CD14-positive monocyte (primary cell): Measurements from ENCODE around the gene TMEM271. TPM values are rescaled to one million over a fixed set of nuclear protein-coding genes. Genes with fewer than 3 reads are reported as not detected.

Experiments
- DNase-seq, 3 donors: peaks; one replicate each; pipeline ENCODE4 v3.0.0-alpha.2; 2011 to 2022
- H2AFZ ChIP-seq: 2 replicates; pipeline ENCODE4 v1.6.0; 2012; ENCODE audit warnings: mild to moderate bottlenecking, low read depth, low read length, inconsistent platforms; ENCODE audit not compliant: insufficient read depth, poor library complexity, severe bottlenecking
- H3K27ac ChIP-seq, 2 donors: 1 replicate in 1 of 2; 2 replicates in 1 of 2; pipeline ENCODE4 v1.5.1; 2012 to 2013; ENCODE audit warnings: low read length in 2 of 2, control low read depth in 1 of 2, inconsistent platforms in 1 of 2, low read depth in 1 of 2, mild to moderate bottlenecking in 1 of 2
- H3K27me3 ChIP-seq, 2 donors: one replicate each; pipeline versions ENCODE4 v1.6.0 to v1.6.1; 2011 to 2013; ENCODE audit warnings: low read length in 2 of 2; ENCODE audit not compliant: control insufficient read depth in 2 of 2, insufficient read depth in 2 of 2
- H3K36me3 ChIP-seq, 2 donors: replicated peaks in 1 of 2; 1 replicate in 1 of 2; 2 replicates in 1 of 2; pipeline versions ENCODE4 v1.5.1 to v1.6.1; 2012 to 2013; ENCODE audit warnings: low read length in 2 of 2, control low read depth in 1 of 2, inconsistent platforms in 1 of 2, mild to moderate bottlenecking in 1 of 2; ENCODE audit not compliant: insufficient read depth in 2 of 2, control insufficient read depth in 1 of 2
- H3K4me1 ChIP-seq, 2 donors: 1 replicate in 1 of 2; 2 replicates in 1 of 2; pipeline versions ENCODE4 v1.5.1 to v1.6.1; 2012 to 2013; ENCODE audit warnings: low read length in 2 of 2, control low read depth in 1 of 2, inconsistent platforms in 1 of 2, mild to moderate bottlenecking in 1 of 2, moderate library complexity in 1 of 2; ENCODE audit not compliant: insufficient read depth in 2 of 2, control insufficient read depth in 1 of 2
- H3K4me2 ChIP-seq: replicated peaks from 2 replicates; pipeline ENCODE3; 2012; ENCODE audit warnings: low read length, moderate library complexity, mild to moderate bottlenecking; ENCODE audit not compliant: poor library complexity, severe bottlenecking; ENCODE audit errors: extremely low read depth
- H3K4me3 ChIP-seq, 3 experiments: fragments of 200-600 bp in 1 of 3; sonication (generic) in 1 of 3; replicated peaks in 1 of 3; 1 replicate in 2 of 3; 2 replicates in 1 of 3; pipeline ENCODE4 v1.5.1; 2011 to 2013; ENCODE audit warnings: low read length in 3 of 3, mild to moderate bottlenecking in 3 of 3, control low read depth in 2 of 3, low read depth in 2 of 3, inconsistent platforms in 1 of 3, moderate library complexity in 1 of 3
- H3K79me2 ChIP-seq: 2 replicates; pipeline ENCODE4 v1.6.0; 2012; ENCODE audit warnings: mild to moderate bottlenecking, control low read depth, inconsistent platforms, low read length, moderate library complexity; ENCODE audit not compliant: insufficient read depth
- H3K9ac ChIP-seq: 2 replicates; pipeline ENCODE4 v1.6.0; 2017; ENCODE audit warnings: low read length, mild to moderate bottlenecking; ENCODE audit not compliant: insufficient read depth, poor library complexity, severe bottlenecking
- H3K9me3 ChIP-seq, 2 donors: replicated peaks in 1 of 2; 1 replicate in 1 of 2; 2 replicates in 1 of 2; pipeline versions ENCODE4 v1.5.1 to v1.6.1; 2012 to 2013; ENCODE audit warnings: low read length in 2 of 2, control low read depth in 1 of 2; ENCODE audit not compliant: control insufficient read depth in 1 of 2, insufficient read depth in 1 of 2
- H4K20me1 ChIP-seq: 2 replicates; pipeline ENCODE4 v1.6.0; 2012; ENCODE audit warnings: mild to moderate bottlenecking, low read length, control low read depth, moderate library complexity; ENCODE audit not compliant: insufficient read depth
- H3K27ac Mint-ChIP-seq, 7 donors: one replicate each; pipeline ENCODE4 v1.8.0; 2020; ENCODE audit warnings: mild to moderate bottlenecking in 7 of 7, mixed read lengths in 7 of 7, moderate library complexity in 6 of 7, inconsistent platforms in 2 of 7
- H3K27me3 Mint-ChIP-seq, 3 donors: one replicate each; pipeline ENCODE4 v1.8.0; 2021 to 2022; ENCODE audit warnings: low read depth in 3 of 3, mild to moderate bottlenecking in 3 of 3, mixed read lengths in 3 of 3, moderate library complexity in 3 of 3, inconsistent platforms in 1 of 3
- H3K36me3 Mint-ChIP-seq, 2 donors: one replicate each; pipeline ENCODE4 v1.8.0; 2020; ENCODE audit warnings: mixed read lengths in 2 of 2, inconsistent platforms in 1 of 2, mild to moderate bottlenecking in 1 of 2
- H3K4me1 Mint-ChIP-seq: one replicate; pipeline ENCODE4 v1.8.0; 2020; ENCODE audit warnings: mild to moderate bottlenecking, mixed read lengths
- H3K4me3 Mint-ChIP-seq, 2 donors: one replicate each; pipeline ENCODE4 v1.8.0; 2020; ENCODE audit warnings: mild to moderate bottlenecking in 2 of 2, mixed read lengths in 2 of 2, moderate library complexity in 1 of 2
- H3K9me3 Mint-ChIP-seq, 7 donors: one replicate each; pipeline ENCODE4 v1.8.0; 2020 to 2022; ENCODE audit warnings: mixed read lengths in 7 of 7, mild to moderate bottlenecking in 6 of 7, moderate library complexity in 6 of 7, inconsistent platforms in 2 of 7
- WGBS: methylation state at CpG from one replicate; pipeline ENCODE4 v1.1.5; 2013; ENCODE audit warnings: missing lambda C conversion rate; ENCODE audit not compliant: insufficient coverage; 5-methylcytosine and 5-hydroxymethylcytosine counted together
- intact Hi-C, 2 donors: fragments of 100-400 bp; cut with micrococcal nuclease; formaldehyde crosslinking; loops; one replicate each; pipeline versions ENCODE4 v1.15.0 to v1.15.1; 2023
- polyA plus RNA-seq, 3 donors: library from polyadenylated mRNA; depleted of rRNA in 1 of 3; unstranded in 2 of 3; stranded (reverse) in 1 of 3; fragments of 300-500 nt in 2 of 3; fragments of >200 nt in 1 of 3; fragmentation: Illumina TruSeq in 2 of 3; gene quantifications; 1 replicate in 2 of 3; 2 replicates in 1 of 3; pipeline ENCODE4 v1.2.3, GENCODE V29; 2012 to 2021
- TF ChIP-seq, protein P1 (sequence below): fragments of 200-600 bp; IDR thresholded peaks from one replicate; pipeline ENCODE4 v1.8.0; 2022; ENCODE audit warnings: antibody characterized with exemption, mild to moderate bottlenecking

The TMEM271 gene
- polyA plus RNA-seq, 3 donors = not detected

DNA sequence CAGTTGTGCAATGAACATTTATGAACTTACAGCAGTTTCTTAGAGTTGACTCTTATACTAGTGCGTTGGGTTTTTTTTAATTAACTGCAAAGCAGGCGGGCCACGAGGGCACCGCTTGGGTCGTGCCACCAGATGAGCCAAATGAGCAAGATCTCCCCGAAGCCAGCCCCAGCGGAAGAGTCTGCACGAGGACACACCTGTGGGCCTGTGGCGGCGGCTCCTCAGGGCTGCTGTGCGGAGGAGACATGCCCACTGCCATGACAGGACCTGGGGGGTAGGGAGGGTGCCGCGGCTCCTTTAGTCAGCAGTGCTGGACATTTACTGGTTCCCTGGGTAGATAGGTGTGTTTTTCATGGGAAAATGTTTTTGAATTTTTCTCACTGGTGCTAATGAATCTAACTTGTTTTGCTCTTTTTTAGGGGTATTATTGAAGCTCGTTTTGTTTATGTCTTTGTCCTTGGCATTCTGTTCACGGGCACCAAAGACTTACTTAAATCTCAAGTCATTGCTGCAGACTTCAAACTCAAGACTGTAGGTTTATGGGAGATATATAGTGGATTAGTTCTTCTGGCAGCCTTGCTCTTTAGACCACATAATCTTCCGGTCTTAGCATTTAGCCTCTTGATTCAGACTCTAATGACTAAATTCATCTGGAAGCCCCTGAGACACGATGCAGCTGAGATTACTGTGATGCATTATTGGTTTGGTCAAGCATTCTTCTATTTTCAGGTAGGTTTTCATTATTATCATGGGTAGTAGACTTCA, 45.9 kb downstream of the TMEM271 start:
- Histone ChIP-seq H3K9me3 (peaks cover 38 to 46% of the 10 kb centered on the region in 2 donors), H3K4me3 (no peak overlapping the region), H4K20me1 (no peaks in the 10 kb centered on the region), H3K27ac (no peak overlapping the region), H3K4me1 (no peaks in the 10 kb centered on the region), H3K4me2 (no peak overlapping the region), H3K9ac (no peak overlapping the region), H3K79me2 (no peaks in the 10 kb centered on the region), H3K27me3 (no peaks in the 10 kb centered on the region), H2AFZ (no peak overlapping the region), H3K36me3 (peaks cover 60 to 97% of the 10 kb centered on the region in 2 donors)
- Mint-ChIP-seq H3K36me3 (peaks cover 83 to 93% of the 10 kb centered on the region in 2 donors), H3K9me3 (peaks cover 17 to 47% (median 35%) of the 10 kb centered on the region in 7 donors), H3K4me1 (no peaks in the 10 kb centered on the region), H3K27ac (no peak overlapping the region), H3K27me3 (no peaks in the 10 kb centered on the region), H3K4me3 (no peak overlapping the region)
- no peak for DNase-seq
- intact Hi-C loops = no loop called here
- WGBS = 89% methylated on average over 11 of the region's 17 CpGs
- TF ChIP-seq, protein P1, sequence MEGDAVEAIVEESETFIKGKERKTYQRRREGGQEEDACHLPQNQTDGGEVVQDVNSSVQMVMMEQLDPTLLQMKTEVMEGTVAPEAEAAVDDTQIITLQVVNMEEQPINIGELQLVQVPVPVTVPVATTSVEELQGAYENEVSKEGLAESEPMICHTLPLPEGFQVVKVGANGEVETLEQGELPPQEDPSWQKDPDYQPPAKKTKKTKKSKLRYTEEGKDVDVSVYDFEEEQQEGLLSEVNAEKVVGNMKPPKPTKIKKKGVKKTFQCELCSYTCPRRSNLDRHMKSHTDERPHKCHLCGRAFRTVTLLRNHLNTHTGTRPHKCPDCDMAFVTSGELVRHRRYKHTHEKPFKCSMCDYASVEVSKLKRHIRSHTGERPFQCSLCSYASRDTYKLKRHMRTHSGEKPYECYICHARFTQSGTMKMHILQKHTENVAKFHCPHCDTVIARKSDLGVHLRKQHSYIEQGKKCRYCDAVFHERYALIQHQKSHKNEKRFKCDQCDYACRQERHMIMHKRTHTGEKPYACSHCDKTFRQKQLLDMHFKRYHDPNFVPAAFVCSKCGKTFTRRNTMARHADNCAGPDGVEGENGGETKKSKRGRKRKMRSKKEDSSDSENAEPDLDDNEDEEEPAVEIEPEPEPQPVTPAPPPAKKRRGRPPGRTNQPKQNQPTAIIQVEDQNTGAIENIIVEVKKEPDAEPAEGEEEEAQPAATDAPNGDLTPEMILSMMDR = no peak

DNA sequence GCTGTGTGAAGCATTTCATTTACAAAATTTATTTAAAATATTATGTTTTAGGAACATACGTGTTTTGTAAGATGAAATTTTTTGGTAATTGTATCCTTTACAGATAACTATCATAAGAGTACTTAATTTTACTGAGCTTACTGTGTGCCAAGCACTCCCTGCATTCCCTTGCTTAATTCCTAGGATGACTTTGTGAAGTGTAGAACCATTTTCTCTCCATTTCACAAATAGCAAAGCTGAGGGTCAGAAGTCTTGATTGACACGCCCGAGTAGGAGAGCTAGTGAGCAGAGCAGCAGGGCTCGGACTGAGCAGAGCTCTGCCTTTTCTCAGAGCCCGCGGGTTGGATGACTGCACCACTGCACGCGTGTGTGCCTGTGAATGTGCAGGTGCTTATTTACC, 46.5 kb downstream of the TMEM271 start:
- Histone ChIP-seq H3K27ac (no peak overlapping the region), H3K27me3 (no peaks in the 10 kb centered on the region), H3K4me1 (no peaks in the 10 kb centered on the region), H3K4me3 (no peak overlapping the region), H3K9ac (no peak overlapping the region), H4K20me1 (no peaks in the 10 kb centered on the region), H3K79me2 (no peaks in the 10 kb centered on the region), H3K4me2 (no peak overlapping the region), H3K36me3 (peaks cover 57 to 97% of the 10 kb centered on the region in 2 donors), H2AFZ (no peak overlapping the region), H3K9me3 (peaks cover 38 to 43% of the 10 kb centered on the region in 2 donors)
- TF ChIP-seq, protein P1 = no peak
- intact Hi-C loops = no loop called here
- Mint-ChIP-seq H3K27ac (no peak overlapping the region), H3K36me3 (peaks cover 80 to 93% of the 10 kb centered on the region in 2 donors), H3K4me3 (no peak overlapping the region), H3K4me1 (no peaks in the 10 kb centered on the region), H3K9me3 (peaks cover 15 to 45% (median 33%) of the 10 kb centered on the region in 7 donors), H3K27me3 (no peaks in the 10 kb centered on the region)
- 96% methylated on average over 5 of the region's 8 CpGs for WGBS
- no peak for DNase-seq
